Superior temporal gyrus (tissue), 1 donor: ENCODE results near the gene ZGRF1.
"Not testable (repeated sequence)": the region's sequence is repeated elsewhere in the genome, so short reads cannot be mapped to it uniquely, and the experiment has no call there.

Experiments
- DNase-seq: peaks from one replicate; pipeline ENCODE4 v3.0.0-alpha.2; 2016; ENCODE audit errors: extremely low spot score

The ZGRF1 gene

GRCh38 chr4:112644595-112645535 is 8.2 kb upstream of the ZGRF1 start:
- not testable (repeated sequence) for DNase-seq

GRCh38 chr4:112642526-112642925 is 5.8 kb upstream of the ZGRF1 start:
- DNase-seq = no peak

DNA sequence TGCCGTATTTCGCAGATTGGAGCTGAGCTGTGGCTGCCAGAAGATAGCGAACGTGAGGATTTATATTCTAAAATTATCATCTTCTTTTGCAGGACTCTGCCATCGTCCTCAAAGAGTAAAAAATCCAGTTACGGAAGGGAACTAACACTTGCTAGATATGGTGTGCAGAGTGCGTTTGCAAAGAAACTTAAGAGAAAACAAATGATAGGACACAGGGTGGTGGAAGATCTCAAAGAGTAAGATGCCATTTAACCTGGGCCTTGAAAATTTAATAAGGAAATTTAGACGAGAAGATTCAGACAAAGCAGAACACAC is 800 bp upstream of the ZGRF1 start:
- DNase-seq = no peak

- peak; percentile 87 for DNase-seq
Observed at GRCh38 chr4:112633477-112634235, 3.1 kb downstream of the ZGRF1 start.

DNA sequence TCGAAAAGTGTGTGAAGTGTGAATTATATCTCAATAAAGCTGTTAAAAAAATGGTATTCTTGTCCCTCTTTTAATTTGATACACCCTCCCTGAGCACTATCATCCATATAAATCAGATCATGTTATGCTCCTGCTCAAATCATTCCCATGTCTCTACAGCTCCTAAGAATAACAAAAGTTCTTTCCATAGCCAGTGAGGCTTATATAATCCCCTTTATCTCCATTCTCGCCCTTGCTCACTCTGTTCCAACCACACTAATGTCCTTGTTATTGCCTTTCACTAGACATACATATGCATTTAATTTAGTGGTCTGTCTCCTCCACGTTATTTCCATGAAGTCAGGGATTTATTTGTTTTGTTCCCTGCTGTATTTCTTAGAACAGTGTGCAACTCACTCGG is 10.5 kb downstream of the ZGRF1 start:
- DNase-seq = no peak

DNA sequence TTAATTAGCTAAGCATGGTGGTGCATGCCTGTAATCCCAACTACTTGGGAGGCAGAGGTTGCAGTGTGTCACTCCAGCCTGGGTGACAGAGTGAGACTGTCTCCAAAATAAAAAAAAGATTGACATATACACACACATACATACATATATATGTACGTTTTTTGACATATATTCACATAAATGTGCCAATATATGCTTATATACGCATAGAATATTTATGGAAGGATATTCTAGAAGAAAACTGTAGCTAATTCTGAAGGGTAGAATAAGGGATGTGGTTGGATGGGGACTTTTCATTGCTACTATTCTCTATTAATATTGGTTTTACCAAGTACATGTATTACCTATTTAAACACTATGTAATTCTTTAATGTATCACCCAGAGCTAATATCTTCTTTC is 19.7 kb downstream of the ZGRF1 start:
- no peak for DNase-seq

- DNase-seq = not testable (repeated sequence)
Observed at GRCh38 chr4:112612814-112613213, 23.9 kb downstream of the ZGRF1 start.

GRCh38 chr4:112604589-112604988 is 32.1 kb downstream of the ZGRF1 start:
- peak; percentile 91 for DNase-seq

DNA sequence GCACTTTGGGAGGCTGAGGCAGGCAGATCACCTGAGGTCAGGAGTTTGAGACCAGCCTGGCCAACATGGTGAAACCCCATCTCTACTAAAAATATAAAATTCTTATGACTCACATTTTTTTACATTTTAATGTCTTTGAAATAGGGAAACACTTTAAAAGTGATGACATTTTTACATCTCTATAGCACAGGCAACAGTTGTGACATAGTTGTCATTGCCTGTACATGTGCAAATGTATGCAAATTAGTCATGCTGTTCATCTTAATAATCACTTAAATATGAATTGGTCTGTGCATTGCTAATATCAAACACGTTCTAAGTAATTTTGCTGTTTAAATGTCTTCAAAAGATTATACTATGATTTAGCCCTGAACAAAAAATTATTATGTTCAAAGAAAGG is 41.7 kb downstream of the ZGRF1 start:
- no peak for DNase-seq

DNA sequence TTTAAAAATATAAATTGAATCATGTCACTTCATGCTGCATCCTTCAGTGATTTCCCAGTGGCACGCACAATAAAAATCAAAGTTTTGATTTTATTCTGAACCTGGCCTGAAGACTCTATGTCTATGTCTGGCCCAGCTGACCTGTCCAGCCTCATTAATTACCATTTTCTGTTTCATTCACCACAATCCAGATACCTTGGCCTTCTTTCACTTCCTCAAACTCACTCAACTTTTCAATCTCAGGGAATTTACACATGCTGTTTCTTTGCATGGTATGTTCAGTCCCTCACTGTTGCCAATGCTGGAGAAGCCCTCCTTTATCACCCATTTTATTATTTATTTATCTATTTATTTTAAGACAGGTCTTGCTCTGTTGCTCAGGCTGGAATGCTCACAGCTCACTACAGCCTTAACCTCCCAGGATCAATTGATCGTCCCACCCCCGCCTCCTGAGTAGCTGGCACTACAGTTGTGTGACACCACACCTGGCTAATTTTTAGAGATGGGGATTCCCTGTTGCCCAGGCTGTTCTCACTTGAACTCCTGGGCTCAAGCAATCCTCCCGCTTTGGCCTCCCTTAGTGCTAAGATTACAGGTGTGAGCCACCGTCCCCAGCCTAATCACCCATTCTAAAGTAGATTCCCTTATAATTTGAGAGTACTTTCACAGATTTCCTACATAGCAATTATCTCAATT is 43.1 kb downstream of the ZGRF1 start:
- no peak for DNase-seq

DNA sequence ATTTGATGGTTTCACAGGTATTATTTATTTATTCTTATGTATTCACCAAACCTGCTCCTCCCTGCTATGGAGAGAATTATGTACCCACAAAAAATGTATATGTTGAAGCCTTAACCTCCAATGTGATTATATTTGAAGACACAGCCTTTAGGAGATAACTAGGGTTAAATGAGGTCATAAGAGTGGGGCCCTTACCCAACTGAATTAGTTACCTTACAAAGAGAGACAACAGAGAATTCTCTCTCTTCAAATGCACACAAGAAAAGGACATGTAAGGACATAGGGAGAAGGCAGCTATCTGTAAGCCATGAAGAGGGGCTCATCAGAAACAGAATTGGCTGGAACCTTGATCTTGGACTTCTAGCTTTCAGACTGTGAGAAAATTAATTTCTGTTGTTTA is 44.0 kb downstream of the ZGRF1 start:
- no peak for DNase-seq

GRCh38 chr4:112591593-112591992 is 45.1 kb downstream of the ZGRF1 start:
- no peak for DNase-seq

- DNase-seq = no peak
Observed at GRCh38 chr4:112589206-112589605, 47.5 kb downstream of the ZGRF1 start.

- DNase-seq = no peak
Observed at GRCh38 chr4:112585977-112586736, 50.6 kb downstream of the ZGRF1 start.

DNA sequence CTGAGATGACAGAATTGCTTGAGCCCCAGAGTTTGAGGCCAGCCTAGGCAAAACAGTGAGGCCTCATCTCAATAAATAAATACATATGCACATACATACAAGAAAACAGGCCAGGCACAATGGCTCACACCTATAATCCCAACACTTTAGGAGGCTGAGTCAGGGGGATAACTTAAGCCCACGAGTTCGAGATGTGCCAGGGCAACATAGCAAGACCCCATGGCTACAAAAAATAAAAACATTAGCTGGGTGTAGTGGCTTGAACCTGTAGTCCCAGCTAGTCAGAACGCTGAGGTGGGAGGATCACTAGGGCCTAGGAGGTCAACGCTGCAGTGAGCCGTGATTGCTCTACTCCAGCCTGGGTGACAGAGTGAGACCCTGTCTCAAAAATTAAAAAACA is 69.2 kb downstream of the ZGRF1 start:
- DNase-seq = no peak

DNA sequence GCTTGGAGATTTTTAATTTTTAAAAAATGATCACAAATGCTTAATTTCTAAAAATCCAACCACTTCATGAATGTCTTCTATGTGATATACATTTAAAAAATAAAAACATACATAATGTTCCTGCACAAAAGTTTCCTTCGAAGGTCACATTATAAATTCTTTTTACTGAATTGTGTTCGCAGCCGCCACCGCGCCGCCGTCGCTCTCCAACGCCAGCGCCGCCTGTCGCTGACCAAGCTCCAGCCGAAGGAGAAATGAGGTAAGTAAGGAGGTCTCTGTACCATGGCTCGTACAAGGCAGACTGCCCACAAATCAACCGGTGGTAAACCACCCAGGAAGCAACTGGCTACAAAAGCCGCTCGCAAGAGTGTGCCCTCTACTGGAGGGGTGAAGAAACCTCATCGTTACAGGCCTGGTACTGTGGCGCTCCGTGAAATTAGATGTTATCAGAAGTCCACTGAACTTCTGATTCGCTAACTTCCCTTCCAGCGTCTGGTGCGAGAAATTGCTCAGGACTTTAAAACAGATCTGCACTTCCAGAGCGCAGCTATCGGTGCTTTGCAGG is 71.9 kb downstream of the ZGRF1 start:
- no peak for DNase-seq

GRCh38 chr4:112563431-112564200 is 73.1 kb downstream of the ZGRF1 start:
- no peak for DNase-seq

DNA sequence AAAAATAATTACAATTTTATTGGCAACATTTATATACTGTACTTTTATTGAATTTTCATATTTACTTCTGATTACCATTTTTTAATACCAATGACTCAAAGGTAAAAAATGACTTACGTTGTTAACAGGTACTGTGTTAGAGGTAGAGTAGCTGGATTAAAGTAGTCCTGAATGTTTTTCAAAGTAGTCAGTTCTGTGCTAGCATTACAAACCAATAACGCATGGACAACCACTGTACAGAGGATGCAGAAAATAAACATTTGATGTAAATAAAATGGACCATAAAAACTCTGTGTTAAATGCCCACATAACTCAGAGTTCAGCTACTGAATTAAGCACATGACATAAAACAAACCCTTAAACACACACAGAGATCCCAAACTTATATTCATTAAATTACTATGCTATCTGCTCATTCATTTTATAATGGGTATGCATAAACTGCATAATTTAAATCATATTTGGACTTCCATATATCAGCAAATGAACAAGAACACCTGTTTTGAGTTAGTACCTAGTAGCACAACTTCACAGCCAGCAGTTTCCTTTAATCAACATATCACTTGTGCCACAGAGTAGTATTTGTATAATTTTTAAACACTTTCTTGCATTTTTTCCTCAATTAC is 74.3 kb downstream of the ZGRF1 start:
- no peak for DNase-seq

DNA sequence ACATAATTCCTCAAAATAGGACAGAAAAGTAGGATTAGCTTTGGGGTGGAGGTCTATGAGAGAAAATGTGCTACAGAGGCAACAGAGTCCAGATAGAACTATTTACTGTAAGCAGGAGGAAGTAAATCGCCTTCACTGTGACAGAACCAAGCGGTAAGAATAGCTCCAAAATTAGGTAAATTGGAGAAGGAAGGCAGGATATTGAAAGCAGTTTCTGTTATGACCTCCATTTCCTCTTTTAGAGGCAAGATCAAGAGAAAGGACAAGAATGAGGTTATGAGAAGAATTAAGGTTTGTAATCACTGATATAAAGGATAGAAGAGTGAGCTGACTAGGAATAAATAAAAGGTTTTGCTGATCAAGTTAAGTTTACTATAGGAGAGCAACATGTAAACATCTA is 76.6 kb downstream of the ZGRF1 start:
- no peak for DNase-seq

GRCh38 chr4:112559053-112559452 is 77.7 kb downstream of the ZGRF1 start:
- DNase-seq = no peak
